B cell (primary cell): ENCODE results near the gene RBMS3. TPM values are rescaled to one million over a fixed set of nuclear protein-coding genes. Genes with fewer than 3 reads are reported as not detected.

Experiments used
- ATAC-seq: fragments of 200-7000 bp; cut with Tn5 transposase; one replicate; pipeline ENCODE4 v1.10.0; 2021; ENCODE audit warnings: low read depth, mild to moderate bottlenecking, moderate number of reproducible peaks, moderate library complexity
- CTCF ChIA-PET: fragments of 350-600 bp; sonication (Branson Sonifier 250); formaldehyde crosslinking; loops from one replicate; lab custom pipeline; 2021; ENCODE audit warnings: antibody characterized with exemption, inconsistent platforms; lab: Charles Lee
- POLR2A ChIA-PET: fragments of 350-600 bp; sonication (Branson Sonifier 250); formaldehyde crosslinking; loops from one replicate; lab custom pipeline; 2021; ENCODE audit warnings: antibody characterized with exemption; lab: Charles Lee
- DNase-seq: peaks from one replicate; pipeline ENCODE4 v3.0.0; 2013
- H2AFZ ChIP-seq: 2 replicates; pipeline ENCODE4 v1.6.1; 2012; ENCODE audit warnings: mild to moderate bottlenecking, low read depth, low read length; ENCODE audit not compliant: insufficient read depth, poor library complexity, severe bottlenecking
- H3K27ac ChIP-seq, 2 donors: 1 replicate in 1 of 2; 2 replicates in 1 of 2; pipeline ENCODE4 v1.5.1; 2012 to 2013; ENCODE audit warnings: low read length in 2 of 2, mild to moderate bottlenecking in 2 of 2, moderate library complexity in 1 of 2
- H3K27me3 ChIP-seq, 4 experiments: fragments of 200-600 bp in 1 of 4; sonication (generic) in 1 of 4; replicated peaks in 1 of 4; 1 replicate in 2 of 4; 2 replicates in 2 of 4; pipeline versions ENCODE4 v1.6.1 to v1.7.0; 2013 to 2016; ENCODE audit warnings: low read length in 3 of 4, mild to moderate bottlenecking in 2 of 4, mixed read lengths in 1 of 4, moderate library complexity in 1 of 4; ENCODE audit not compliant: insufficient read depth in 4 of 4, control insufficient read depth in 3 of 4; ENCODE audit errors: control extremely low read depth in 1 of 4
- H3K36me3 ChIP-seq, 2 experiments: replicated peaks in 1 of 2; 1 replicate in 1 of 2; 2 replicates in 1 of 2; pipeline versions ENCODE4 v1.6.1 to v1.7.1; 2013; ENCODE audit warnings: low read length in 1 of 2; ENCODE audit not compliant: insufficient read depth in 2 of 2, control insufficient read depth in 1 of 2; ENCODE audit errors: control extremely low read depth in 1 of 2, extremely low read depth in 1 of 2
- H3K4me1 ChIP-seq, 2 donors: fragments of 200-600 bp in 1 of 2; sonication (generic) in 1 of 2; 1 replicate in 1 of 2; 2 replicates in 1 of 2; pipeline versions ENCODE4 v1.5.1 to v1.6.1; 2013 to 2017; ENCODE audit warnings: low read length in 2 of 2; ENCODE audit not compliant: control insufficient read depth in 2 of 2, insufficient read depth in 2 of 2
- H3K4me2 ChIP-seq: replicated peaks from 2 replicates; pipeline ENCODE3; 2012; ENCODE audit warnings: mild to moderate bottlenecking, low read depth, low read length; ENCODE audit not compliant: poor library complexity, severe bottlenecking
- H3K4me3 ChIP-seq, 5 experiments: fragments of 200-600 bp in 1 of 5; sonication (generic) in 1 of 5; 1 replicate in 3 of 5; 2 replicates in 2 of 5; pipeline versions ENCODE4 v1.5.1 to v1.7.0; 2011 to 2016; ENCODE audit warnings: low read length in 4 of 5, mild to moderate bottlenecking in 4 of 5, low read depth in 2 of 5, control low read depth in 1 of 5, moderate library complexity in 1 of 5; ENCODE audit not compliant: insufficient read depth in 1 of 5; ENCODE audit errors: control extremely low read depth in 1 of 5, extremely low read depth in 1 of 5
- H3K79me2 ChIP-seq: fragments of 200-600 bp; sonication (generic); one replicate; pipeline ENCODE4 v1.6.0; 2016; ENCODE audit warnings: low read length; ENCODE audit not compliant: control insufficient read depth, insufficient read depth
- H3K9ac ChIP-seq: fragments of 200-600 bp; sonication (generic); 2 replicates; pipeline ENCODE4 v1.6.1; 2017; ENCODE audit warnings: mild to moderate bottlenecking, low read length, moderate library complexity
- H3K9me3 ChIP-seq, 3 donors: one replicate each; pipeline versions ENCODE4 v1.6.1 to v1.7.1; 2013; ENCODE audit warnings: low read length in 2 of 3; ENCODE audit not compliant: control insufficient read depth in 2 of 3, insufficient read depth in 1 of 3; ENCODE audit errors: control extremely low read depth in 1 of 3
- H4K20me1 ChIP-seq: 2 replicates; pipeline ENCODE4 v1.6.0; 2012; ENCODE audit warnings: mild to moderate bottlenecking, low read length; ENCODE audit not compliant: insufficient read depth, control insufficient read depth, poor library complexity, severe bottlenecking
- H3K27ac Mint-ChIP-seq: one replicate; pipeline ENCODE4 v1.8.0; 2021; ENCODE audit warnings: mixed read lengths
- H3K27me3 Mint-ChIP-seq: one replicate; pipeline ENCODE4 v1.8.0; 2021; ENCODE audit warnings: mixed read lengths
- H3K4me1 Mint-ChIP-seq: one replicate; pipeline ENCODE4 v1.8.0; 2021; ENCODE audit warnings: mixed read lengths
- H3K4me3 Mint-ChIP-seq: one replicate; pipeline ENCODE4 v1.8.0; 2021; ENCODE audit warnings: mixed read lengths
- H3K9me3 Mint-ChIP-seq: one replicate; pipeline ENCODE4 v1.8.0; 2022; ENCODE audit warnings: mixed read lengths; ENCODE audit not compliant: insufficient read depth
- CTCF ChIP-seq: fragments of 200-600 bp; IDR thresholded peaks from one replicate; pipeline ENCODE4 v1.8.0; 2022; ENCODE audit warnings: antibody characterized with exemption, mild to moderate bottlenecking
- EZH2 ChIP-seq: IDR thresholded peaks from 2 replicates; pipeline ENCODE4 v1.6.1; 2012; ENCODE audit warnings: borderline replicate concordance, low read depth, mild to moderate bottlenecking, moderate library complexity, low read length; ENCODE audit not compliant: insufficient read depth, poor library complexity, severe bottlenecking
- WGBS: methylation state at CpG from one replicate; pipeline ENCODE4 v1.1.5; 2013; ENCODE audit warnings: missing lambda C conversion rate; ENCODE audit not compliant: insufficient coverage; 5-methylcytosine and 5-hydroxymethylcytosine counted together
- intact Hi-C: fragments of 100-400 bp; cut with micrococcal nuclease; formaldehyde crosslinking; loops from one replicate; pipeline ENCODE4 v1.10.0; 2022
- polyA plus RNA-seq: library from polyadenylated mRNA; depleted of rRNA; stranded (reverse); fragments of >200 nt; gene quantifications from 2 replicates; pipeline ENCODE4 v1.2.3, GENCODE V29; 2012
- total RNA-seq, 2 donors: library from RNA; stranded (reverse); fragments of 120-200 nt in 1 of 2; gene quantifications; 1 replicate in 1 of 2; 2 replicates in 1 of 2; pipeline versions ENCODE4 v1.2.3 to v1.2.4, GENCODE V29; 2013 to 2022

Gene RBMS3
- total and polyA plus RNA-seq, 2 donors (not counting 1 experiment from before 2014, with no cell fraction given), result not detected

GRCh38 chr3:29302619-29303018 lies 21.7 kb downstream of the RBMS3 start:
- ChIA-PET CTCF (no interaction called here), POLR2A (no interaction called here)
- Histone ChIP-seq H3K27me3 (no peaks in the 10 kb centered on the region), H3K4me1 (no peaks in the 10 kb centered on the region), H3K27ac (no peak overlapping the region), H2AFZ (no peak overlapping the region), H4K20me1 (no peaks in the 10 kb centered on the region), H3K4me3 (no peak overlapping the region), H3K9ac (no peak overlapping the region), H3K36me3 (no peaks in the 10 kb centered on the region), H3K4me2 (no peak overlapping the region), H3K79me2 (no peaks in the 10 kb centered on the region), H3K9me3 (peaks cover 0 to 1% (median 0%) of the 10 kb centered on the region in 3 donors)
- H3K4me1 Mint-ChIP-seq, result no peaks in the 10 kb centered on the region
- ATAC-seq (no peak), DNase-seq (no peak)
- H3K27ac Mint-ChIP-seq, result no peak overlapping the region
- TF ChIP-seq CTCF, result no peak
- no CpG with 5 or more reads among the region's 2 CpGs for WGBS
- no peak overlapping the region for H3K4me3 Mint-ChIP-seq
- intact Hi-C loops, result no loop called here
- no peaks in the 10 kb centered on the region for H3K27me3 Mint-ChIP-seq
- H3K9me3 Mint-ChIP-seq, result no peaks in the 10 kb centered on the region

- ChIA-PET CTCF (no interaction called here), POLR2A (no interaction called here)
- DNase-seq (no peak), ATAC-seq (no peak)
- intact Hi-C loops, result no loop called here
- Histone ChIP-seq H3K9ac (no peak overlapping the region), H3K36me3 (no peaks in the 10 kb centered on the region), H3K4me3 (no peak overlapping the region), H3K27me3 (no peaks in the 10 kb centered on the region), H3K27ac (no peak overlapping the region), H2AFZ (no peak overlapping the region), H3K4me1 (no peaks in the 10 kb centered on the region), H3K9me3 (no peaks in the 10 kb centered on the region), H3K4me2 (no peak overlapping the region), H4K20me1 (no peaks in the 10 kb centered on the region), H3K79me2 (no peaks in the 10 kb centered on the region)
- WGBS, result 100% methylated on average over 1 of the region's 1 CpG
- Mint-ChIP-seq H3K9me3 (no peaks in the 10 kb centered on the region), H3K27ac (no peak overlapping the region), H3K4me3 (no peak overlapping the region), H3K4me1 (no peaks in the 10 kb centered on the region), H3K27me3 (no peaks in the 10 kb centered on the region)
- TF ChIP-seq EZH2, result no peak
- TF ChIP-seq CTCF, result no peak
These were observed 26.4 kb downstream of the RBMS3 start for GRCh38 chr3:29307295-29307694.
